GM04504 (cell line): ENCODE data around the gene FUT8.
"Not testable (repeated sequence)": the region's sequence is repeated elsewhere in the genome, so short reads cannot be mapped to it uniquely, and the experiment has no call there.

ENCODE experiments used
- DNase-seq: peaks from one replicate; pipeline ENCODE4 v3.0.0-alpha.2; 2012; ENCODE audit warnings: low read depth

Gene FUT8

DNA sequence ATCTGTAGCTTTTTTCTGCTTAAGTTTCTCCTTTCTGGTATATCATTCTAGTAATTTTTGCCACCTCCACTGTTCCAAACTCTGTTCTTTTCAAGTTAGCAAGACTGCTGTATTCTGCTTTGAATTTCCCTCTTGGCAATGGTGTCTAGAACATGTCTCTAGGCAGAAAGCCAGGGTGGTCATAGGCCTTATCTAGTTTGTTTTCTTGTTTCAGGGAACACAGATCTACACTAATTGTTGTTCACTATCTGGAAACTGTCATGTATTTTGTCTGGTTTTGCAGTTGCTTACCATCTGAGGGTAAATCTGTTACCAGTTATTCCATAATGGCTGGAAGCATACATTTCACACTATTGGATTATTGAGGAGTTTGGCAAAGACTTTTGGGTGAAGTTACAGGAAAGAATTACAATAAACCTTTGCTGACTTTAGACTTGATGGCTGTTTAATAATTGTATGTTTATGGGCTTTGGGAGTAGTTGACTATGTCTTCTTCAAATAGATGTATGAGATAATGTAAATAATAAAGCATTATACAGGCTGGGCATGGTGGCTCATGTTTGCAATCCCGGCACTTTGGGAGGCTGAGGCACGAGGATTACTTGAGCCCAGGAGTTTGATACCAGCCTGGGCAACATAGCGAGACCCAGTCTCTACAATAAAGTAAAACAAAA lies 41.4 kb downstream of the FUT8 start:
- no peak for DNase-seq

DNA sequence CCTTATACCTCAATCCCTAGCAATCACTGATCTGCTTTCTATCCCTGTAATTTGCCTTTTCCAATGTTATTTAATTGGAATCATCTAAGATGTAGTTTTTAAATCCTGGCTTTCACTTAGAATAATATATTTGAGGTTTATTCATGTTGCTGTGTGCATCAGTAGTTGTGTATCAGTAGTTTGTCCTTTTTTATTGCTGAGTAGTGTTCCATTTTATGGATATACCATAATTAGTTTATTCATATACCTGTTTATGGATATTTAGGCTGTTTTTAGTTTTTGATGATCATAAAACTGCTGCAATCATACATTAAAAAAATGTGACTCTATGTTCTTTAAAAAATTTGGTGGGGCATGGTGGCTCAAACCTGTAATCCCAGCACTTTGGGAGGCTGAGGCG lies 43.7 kb downstream of the FUT8 start:
- no peak for DNase-seq

DNA sequence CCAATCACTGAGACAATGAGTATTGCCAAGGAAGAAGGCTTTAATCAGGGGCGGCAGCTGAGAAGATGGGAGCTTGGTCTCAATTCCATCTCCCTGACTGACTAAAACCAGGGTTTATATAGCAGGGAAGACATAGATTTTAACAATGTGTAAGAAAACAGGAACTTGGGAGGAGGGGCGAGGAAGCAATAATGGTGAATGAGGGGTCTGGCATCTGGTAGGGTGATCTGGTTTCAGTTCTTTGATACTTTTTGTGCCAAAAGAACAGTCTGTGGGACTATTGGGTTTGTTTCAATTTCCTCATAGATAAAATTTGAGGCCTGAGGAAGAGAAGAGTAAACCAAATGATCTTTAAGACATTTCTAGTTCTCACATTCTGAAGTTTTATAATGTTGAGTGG lies 49.2 kb downstream of the FUT8 start:
- no peak for DNase-seq

- peak; percentile 4 for DNase-seq
Observed at GRCh38 chr14:65462411-65462810, 49.9 kb downstream of the FUT8 start.

GRCh38 chr14:65465584-65465983 lies 53.1 kb downstream of the FUT8 start:
- no peak for DNase-seq

GRCh38 chr14:65467926-65468325 lies 55.4 kb downstream of the FUT8 start:
- DNase-seq: not testable (repeated sequence)

DNA sequence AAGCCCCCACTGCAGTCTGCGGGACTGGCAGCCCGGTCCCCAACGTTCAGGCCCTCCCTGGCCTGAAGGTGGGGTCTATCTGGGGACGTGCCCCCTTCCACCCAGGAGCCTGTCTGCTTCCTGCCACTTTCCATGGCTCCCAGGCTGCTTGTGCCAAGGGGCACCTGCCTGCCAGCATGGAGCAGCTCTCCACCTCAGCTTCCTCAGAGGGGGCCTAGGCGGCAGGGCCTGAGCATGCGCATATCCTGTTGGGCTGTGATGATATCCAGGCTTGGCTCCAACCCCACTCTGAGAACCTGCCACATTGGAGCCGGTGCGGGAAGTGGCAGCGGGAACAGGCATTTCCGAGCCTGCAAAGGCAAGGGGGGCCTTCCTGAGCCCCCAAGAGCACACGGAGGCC lies 57.4 kb downstream of the FUT8 start:
- DNase-seq: no peak

DNA sequence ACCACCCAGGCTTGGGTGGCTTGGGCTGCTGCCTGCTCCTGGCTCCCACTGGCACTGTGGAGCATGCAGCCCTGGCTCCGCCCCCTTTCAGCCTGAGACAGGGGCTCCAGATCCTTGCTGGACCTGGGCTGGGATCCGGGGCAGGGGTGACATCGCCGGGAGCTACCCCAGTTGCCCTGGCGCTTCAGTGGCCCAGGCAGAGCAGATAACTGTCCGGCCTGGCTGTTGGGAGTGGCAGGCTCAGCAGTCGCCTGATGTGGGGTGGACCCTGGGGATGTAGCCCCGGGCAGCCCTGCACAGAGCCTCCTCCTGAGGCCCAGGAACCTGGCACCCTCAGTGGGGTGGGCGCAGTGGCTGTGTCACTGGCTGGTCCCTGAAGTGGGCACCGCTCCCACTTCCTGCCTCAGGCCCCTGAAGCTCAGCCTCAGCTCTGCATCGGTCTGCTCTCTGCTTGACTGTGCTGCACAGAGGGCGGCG lies 57.9 kb downstream of the FUT8 start:
- DNase-seq: no peak

DNA sequence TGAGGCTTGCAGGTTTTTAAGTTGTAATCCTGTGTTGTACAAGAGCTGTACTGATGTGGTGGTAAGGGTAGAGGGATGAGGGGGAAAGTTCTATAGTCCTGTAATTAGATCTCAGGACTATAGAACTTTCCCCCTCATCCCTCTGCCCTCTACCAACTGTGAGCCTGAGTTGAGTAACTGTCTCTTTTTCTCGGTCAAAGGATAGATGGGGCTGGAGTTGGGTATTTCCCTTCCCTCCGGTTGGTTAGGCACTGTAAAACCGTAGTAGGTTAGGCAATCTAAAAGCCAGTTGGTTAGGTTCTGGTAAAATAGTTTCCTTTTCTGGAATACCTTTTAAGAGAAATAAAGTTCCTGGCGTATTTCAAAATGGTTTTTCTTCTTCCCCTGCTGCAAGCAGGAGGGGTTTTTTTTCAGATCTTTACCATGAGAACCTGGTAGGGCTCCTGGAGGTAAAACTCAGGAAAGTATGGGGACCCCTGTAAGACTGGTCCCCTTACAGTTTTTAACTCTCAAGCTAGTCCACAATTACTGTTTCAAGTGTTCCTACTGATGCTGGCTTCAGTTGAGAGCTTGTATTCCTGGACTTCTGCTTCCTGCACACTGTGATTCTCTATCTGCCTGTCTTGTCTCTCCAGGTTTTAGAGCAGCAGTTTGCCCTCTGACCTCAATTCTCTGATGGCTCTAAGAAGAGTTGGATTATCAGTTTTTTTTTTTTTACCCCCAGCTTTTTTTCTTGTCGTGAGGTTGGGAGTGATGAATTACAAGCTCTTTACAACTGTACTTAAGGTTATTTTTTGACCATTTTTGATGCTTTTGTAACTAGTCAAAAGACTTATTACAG lies 58.7 kb downstream of the FUT8 start:
- no peak for DNase-seq

DNA sequence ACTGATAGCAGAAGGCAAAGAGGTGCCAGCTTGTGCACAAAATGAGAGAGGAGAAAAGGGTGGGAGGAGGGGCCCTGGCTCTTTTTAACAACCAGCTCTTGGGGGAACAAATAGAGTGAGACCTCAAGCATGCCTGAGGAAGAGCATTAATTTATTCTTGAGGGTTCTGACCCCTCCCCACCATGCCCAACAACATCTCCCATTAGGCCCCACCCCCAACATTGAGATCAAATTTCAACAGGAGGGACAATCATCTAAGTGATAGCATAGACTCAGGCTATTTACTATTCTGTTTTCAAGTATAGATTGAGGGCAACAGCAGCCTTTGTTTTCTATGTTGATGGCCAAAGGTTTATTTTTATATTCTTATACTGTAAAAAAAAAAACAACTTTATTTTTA lies 59.7 kb downstream of the FUT8 start:
- no peak for DNase-seq

GRCh38 chr14:65476273-65476941 lies 63.9 kb downstream of the FUT8 start:
- no peak for DNase-seq

- no peak for DNase-seq
Observed at GRCh38 chr14:65476942-65477318, 64.4 kb downstream of the FUT8 start.

DNA sequence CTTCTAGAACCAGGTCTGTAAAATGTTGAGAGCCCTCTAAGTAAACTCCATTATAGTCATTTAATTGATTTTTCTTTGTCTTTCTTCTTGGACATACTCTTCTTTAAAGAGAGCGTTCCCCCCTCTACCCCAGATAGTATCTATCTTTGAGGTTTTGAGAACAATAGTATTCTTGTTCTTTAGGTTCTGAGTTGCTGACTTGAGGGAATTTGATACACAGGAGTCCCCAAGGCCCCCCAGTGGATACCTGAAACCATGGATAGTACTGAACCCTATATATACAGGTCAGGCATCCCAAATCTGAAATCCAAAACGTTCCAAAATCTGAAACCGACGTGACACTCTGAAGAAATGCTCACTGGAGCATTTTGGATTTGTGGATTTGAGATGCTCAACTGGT lies 65.5 kb downstream of the FUT8 start:
- no peak for DNase-seq

- no peak for DNase-seq
Observed at GRCh38 chr14:65478596-65478995, 66.1 kb downstream of the FUT8 start.

DNA sequence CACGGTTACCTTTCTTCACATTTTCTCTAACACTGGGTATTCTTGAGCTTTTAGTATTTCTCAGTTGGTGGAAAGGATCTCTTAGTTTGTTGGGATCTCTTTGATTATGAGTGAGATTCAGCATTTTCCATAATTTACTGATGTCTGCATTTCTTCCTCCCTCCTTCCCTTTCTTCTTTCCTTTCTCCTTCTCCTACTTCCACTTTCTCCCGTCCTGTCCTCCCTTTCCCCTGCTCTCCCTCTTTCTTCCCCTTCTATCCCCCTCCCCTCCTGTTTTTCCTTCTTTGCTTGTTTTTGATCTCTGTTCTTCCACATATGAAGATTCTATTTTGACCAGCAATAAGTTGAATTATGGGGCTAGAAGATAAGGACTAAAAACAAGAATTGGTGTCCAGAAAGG lies 66.9 kb downstream of the FUT8 start:
- DNase-seq: no peak

DNA sequence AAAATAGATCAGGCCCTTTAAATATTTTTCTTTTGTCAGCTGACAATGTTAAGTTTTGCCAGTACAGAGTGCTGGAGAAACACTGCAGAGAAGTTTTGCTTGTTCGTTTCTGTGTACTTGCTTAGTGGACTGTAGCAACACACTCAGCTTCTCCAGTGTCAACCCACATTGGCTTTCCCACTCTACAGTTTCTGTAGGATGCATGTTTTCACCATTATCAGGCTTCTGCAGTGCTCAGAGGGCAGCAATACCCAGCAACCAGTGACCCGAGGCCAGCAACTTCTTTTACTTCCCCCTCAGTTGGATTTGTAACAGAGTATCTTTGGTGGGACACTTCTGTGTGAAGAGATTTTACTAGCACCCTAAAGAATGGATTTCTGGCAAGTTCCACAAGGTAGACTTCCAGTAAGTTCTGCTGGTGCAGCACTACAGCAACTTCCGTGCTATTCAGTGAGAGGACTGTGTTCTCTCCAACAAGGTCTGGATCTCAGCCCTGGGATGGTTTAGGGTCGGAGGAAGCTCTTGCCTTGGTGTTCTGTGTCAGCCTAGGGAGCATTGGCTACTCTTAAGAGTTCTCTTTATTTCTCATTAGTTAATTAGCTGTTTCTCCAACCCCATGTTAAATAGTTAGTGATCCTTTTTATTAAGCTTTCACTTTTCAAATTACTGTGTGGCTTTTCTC lies 70.4 kb downstream of the FUT8 start:
- no peak for DNase-seq

DNA sequence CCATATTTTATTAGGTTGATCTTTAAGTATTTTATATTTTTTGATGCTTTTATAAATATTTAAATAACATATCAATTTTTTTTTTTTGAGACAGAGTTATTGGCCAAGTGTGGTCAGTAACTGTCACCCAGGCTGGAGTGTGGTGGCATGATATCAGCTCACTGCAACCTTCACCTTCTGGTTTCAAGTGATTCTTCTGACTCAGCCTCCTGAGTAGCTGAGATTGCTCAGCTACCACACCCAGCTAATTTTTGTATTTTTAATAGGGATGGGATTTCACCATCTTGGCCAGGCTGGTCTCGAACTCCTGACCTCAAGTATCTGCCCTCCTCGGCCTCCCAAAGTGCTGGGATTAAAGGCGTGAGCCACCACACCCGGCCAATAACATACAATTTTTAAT lies 71.1 kb downstream of the FUT8 start:
- no peak for DNase-seq

DNA sequence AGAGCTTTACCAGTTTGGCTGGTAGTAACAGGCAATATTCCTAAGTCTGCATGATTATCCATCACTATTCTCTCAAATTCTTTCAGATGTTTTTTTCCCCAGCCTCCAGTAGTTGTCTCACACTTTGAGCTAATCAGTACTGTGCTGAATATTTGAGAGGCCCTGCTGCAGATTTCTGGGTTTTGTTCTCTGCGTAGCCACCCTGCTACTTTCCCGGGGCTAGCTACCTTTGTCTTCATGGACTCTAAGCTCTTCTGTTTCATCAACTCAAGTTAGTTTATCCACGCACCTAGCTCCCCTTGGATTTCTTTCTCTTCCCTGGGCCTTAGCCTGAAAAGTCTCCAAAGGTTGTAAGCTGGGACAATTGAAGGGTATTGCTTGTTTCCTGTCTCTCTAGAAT lies 73.0 kb downstream of the FUT8 start:
- no peak for DNase-seq

DNA sequence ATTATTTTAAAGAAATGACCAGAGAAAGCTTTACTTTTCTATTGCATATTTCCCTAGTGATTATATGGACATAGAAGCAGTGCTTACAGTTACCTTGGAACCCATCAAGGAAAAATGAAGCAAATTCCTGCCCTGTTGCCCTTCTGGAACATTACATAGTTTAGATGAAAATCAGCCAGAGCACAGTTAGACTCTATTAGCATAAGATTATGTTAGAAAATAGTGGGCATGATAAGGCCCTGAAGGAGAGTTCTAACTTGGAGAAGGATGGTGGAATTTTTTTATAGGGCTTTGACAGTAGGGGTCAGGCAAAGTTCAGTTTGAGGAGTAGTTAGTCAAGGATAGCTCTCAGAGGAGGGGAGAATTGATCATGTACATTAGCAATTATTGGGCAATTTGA lies 74.3 kb downstream of the FUT8 start:
- no peak for DNase-seq

- no peak for DNase-seq
Observed at GRCh38 chr14:65487783-65488494, 75.4 kb downstream of the FUT8 start.

DNA sequence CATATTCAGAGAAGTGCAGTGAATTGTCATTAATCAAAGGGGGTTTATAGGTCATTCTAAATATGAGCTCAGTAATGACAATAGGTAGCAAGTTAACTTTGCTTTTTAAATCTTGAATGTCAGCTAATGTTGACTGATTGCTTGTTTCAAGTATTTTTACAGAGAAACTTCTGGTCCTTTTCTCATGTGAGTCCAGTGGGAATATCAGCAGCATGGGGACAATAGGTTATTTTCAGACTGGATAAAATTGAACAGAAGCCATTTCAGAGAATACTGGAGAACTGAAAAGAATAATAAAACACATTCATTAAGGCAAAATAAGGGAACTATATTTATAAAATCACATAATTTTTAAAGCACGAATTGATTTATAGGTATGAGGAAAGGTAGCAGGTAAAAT lies 78.7 kb downstream of the FUT8 start:
- DNase-seq: no peak

GRCh38 chr14:65492266-65492665 lies 79.7 kb downstream of the FUT8 start:
- no peak for DNase-seq
